Astrocyte of the spinal cord (primary cell): ENCODE data around the gene FOXL1.

Experiments
- DNase-seq: peaks from one replicate; pipeline ENCODE4 v3.0.0; 2011; ENCODE audit warnings: low read depth, low spot score
- H3K4me3 ChIP-seq: 2 replicates; pipeline ENCODE4 v1.5.1; 2011; ENCODE audit warnings: low read depth, mild to moderate bottlenecking, low read length, moderate library complexity
- in situ Hi-C: cut with HindIII; loops from 2 replicates; pipeline ENCODE4 v1.10.0; 2017; ENCODE audit warnings: low sequenced_read_pairs
- TF ChIP-seq, protein P1 (sequence below): IDR thresholded peaks from 2 replicates; pipeline ENCODE4 v1.5.1; 2012; ENCODE audit warnings: low read depth, mild to moderate bottlenecking, low read length, inconsistent platforms

Gene FOXL1

DNA sequence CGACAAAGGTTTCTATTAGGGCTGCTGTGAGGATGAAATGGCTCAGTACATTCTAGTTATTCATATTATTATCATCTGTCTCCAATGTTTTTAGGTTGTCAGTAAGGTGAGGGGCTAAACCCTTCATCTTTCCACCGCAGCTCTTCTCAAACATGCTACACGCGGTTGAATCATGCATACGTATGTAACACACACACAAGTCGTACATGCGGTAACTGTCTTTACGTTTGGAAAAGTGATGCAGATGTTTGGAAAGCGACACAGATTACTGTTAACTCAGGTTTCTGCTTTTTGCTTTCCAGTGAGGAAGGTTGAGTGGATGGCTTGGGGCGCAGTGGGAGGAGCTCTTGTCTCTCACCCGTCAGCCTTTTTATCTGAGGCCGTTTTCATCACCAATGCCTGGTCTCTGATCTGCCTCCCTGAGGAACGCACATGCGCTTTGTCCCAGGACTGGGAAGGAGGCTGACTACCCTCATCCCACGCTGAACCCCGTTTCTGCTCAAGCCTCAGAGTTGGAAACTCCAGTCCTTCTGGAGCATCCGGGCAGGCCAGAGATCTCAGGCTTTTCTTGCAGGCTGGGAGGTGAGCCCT, 3.2 kb upstream of the FOXL1 start:
- TF ChIP-seq, protein P1, sequence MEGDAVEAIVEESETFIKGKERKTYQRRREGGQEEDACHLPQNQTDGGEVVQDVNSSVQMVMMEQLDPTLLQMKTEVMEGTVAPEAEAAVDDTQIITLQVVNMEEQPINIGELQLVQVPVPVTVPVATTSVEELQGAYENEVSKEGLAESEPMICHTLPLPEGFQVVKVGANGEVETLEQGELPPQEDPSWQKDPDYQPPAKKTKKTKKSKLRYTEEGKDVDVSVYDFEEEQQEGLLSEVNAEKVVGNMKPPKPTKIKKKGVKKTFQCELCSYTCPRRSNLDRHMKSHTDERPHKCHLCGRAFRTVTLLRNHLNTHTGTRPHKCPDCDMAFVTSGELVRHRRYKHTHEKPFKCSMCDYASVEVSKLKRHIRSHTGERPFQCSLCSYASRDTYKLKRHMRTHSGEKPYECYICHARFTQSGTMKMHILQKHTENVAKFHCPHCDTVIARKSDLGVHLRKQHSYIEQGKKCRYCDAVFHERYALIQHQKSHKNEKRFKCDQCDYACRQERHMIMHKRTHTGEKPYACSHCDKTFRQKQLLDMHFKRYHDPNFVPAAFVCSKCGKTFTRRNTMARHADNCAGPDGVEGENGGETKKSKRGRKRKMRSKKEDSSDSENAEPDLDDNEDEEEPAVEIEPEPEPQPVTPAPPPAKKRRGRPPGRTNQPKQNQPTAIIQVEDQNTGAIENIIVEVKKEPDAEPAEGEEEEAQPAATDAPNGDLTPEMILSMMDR: no peak
- DNase-seq: no peak
- peak overlapping the region; percentile 78 for H3K4me3 ChIP-seq
- in situ Hi-C loops: no loop called here

DNA sequence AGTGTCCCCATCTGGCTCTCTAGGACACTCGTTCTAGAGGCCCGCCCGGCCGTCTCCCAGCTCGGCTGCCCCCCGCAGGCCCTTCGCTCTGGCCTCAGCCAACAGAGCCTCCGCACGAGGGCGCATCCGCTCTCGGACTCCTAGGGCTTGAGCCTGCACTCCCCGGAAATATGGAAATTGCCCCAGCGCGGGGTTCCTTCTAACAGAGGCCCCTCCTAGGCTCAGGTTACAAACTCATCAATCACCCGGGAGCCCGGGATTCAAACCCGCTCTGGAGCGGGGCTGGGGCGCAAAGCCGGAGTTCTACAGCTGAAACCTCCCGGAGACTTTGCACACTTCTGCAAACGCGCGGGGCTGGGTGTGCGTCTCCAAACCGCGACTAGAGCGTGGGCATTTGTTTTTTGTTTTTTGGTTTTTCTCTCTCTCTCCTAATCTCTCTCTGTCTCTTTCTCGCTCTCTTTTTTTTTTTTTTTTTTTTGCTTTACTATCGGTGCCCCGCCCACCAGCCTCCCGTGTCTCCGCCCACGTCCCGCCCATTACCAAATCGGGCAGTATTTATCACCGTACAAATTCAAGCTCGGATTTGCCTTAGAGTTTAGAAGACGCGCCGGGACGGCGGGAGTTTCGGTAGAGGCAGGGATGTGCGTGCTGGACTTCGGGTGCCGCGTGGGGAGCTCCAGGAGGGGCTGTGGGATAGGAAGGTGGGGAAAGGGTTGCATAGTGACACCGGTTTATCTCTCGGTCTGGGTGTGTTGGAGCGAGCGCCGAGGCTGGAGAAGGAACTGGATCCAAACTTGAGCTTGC, 2.4 kb upstream of the FOXL1 start:
- peak; percentile 99 for DNase-seq
- in situ Hi-C loops: no loop called here
- peak overlapping the region; percentile 78 for H3K4me3 ChIP-seq
- TF ChIP-seq, protein P1: peak; percentile 79

DNA sequence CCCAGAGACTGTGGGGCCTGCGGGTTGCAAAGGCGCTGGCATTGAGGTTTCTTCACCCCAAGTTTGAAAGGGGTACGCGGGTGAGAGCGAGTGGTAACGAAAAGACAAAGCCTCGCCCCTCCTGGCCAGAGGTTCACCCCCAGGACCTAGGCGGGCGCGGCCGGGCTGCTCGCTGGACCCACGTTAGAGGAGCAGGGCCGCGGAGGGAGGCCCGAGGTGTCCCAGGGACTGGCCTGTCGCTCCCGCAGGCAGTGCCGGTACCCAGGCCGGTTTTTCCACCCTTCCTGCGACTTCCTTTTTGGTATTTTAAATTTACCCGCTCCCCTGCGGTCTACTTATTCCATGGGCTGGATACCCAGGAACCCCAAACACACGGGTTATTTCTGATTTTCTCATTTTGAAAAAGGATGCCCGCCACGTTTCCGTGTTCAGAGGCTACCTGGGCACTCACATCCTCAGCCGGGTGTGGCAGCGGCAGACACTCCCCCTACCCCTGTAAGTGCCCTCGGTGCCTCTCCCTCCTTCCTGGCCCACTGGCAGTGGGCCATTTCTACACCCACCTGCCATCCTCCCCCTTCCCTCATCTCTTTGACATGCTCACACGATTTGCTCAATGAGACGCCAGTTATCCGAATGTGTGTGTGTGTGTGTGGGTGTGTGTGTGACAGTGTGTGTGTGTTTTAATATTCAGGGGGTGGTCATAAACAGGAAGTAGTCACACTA, 1.6 kb upstream of the FOXL1 start:
- in situ Hi-C loops: no loop called here
- TF ChIP-seq, protein P1: no peak
- no peak for DNase-seq
- peak overlapping the region; percentile 78 for H3K4me3 ChIP-seq

DNA sequence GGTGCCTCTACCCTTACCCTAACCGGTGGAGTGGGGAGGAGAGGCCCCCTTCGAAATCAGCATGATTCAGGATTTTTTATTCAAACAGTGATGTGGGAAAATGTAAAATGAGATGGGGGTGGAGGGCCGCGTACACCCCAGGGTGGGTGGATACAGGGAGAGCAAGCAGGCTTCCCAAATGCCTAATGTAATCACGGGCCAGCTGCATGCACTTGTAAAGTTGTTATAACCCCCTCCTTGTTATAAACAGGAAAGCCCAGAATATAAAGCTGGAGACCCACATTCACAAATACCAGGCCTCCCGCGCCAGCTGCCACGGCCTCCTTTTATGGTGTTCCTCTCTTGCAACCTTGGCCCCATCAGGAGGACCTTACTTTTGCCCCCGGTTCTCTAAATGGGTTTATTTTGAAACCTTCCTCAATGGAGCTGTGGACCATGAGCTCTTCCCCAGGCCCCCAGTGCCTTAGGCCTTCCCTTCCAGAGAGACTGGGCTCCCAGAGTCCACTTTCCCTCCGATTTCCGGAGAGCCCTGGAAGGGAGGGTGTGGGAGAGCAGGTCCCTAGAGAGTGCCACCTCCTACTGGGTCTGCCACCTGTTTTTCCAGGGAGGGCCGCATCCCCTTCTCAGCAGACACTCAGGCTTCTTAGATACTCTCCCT, 906 bp upstream of the FOXL1 start:
- peak; percentile 83 for DNase-seq
- TF ChIP-seq, protein P1: no peak
- H3K4me3 ChIP-seq: peak overlapping the region; percentile 78
- in situ Hi-C loops: no loop called here

DNA sequence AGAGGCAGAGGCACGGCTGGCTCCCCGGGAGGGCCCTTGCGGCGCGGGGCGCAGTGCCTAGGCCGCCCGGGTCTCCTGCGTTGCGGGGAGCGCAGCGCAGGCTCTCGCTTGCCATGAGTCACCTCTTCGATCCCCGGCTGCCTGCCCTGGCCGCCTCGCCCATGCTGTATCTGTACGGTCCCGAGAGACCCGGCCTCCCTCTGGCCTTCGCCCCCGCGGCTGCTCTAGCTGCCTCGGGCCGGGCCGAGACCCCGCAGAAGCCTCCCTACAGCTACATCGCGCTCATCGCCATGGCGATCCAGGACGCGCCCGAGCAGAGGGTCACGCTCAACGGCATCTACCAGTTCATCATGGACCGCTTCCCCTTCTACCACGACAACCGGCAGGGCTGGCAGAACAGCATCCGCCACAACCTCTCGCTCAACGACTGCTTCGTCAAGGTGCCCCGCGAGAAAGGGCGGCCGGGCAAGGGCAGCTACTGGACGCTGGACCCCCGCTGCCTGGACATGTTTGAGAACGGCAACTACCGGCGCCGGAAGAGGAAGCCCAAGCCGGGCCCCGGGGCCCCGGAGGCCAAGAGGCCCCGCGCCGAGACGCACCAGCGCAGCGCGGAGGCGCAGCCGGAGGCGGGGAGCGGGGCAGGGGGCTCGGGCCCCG, 390 bp downstream of the FOXL1 start:
- H3K4me3 ChIP-seq: peak overlapping the region; percentile 54
- peak; percentile 77 for DNase-seq
- TF ChIP-seq, protein P1: no peak
- in situ Hi-C loops: no loop called here
